NT2/D1 (cell line): ENCODE results near the gene RANBP17.

ENCODE experiments used
- SUZ12 ChIP-seq: IDR thresholded peaks from 2 replicates; pipeline ENCODE4 v1.6.1; 2011; ENCODE audit not compliant: insufficient read length, insufficient read depth; ENCODE audit errors: extremely low read depth
- YY1 ChIP-seq: IDR thresholded peaks from 2 replicates; pipeline ENCODE4 v1.6.1; 2011; ENCODE audit not compliant: insufficient read length, insufficient read depth
- ZNF274 ChIP-seq: IDR thresholded peaks from 2 replicates; pipeline ENCODE4 v1.6.1; 2011; ENCODE audit warnings: mild to moderate bottlenecking, low read depth, low read length

GRCh38 chr5:171299228-171299627 is 437.4 kb downstream of the RANBP17 start:
- TF ChIP-seq YY1 (no peak), ZNF274 (no peak), SUZ12 (no peak)
